ENCODE data around the gene CR1.
"Not testable (repeated sequence)": the region's sequence is repeated elsewhere in the genome, so short reads cannot be mapped to it uniquely, and the experiment has no call there.

The CR1 gene

GRCh38 chr1:207628776-207629175 lies 132.8 kb downstream of the CR1 start:
- no peak overlapping the region for H3K4me3 ChIP-seq (ENCODE audit: low read depth, low read length)
- DNase-seq (ENCODE audit: low read depth): no peak
- no peak for TF ChIP-seq CTCF (IDR thresholded peaks at IDR 0.05; ENCODE audit: insufficient read depth, low read depth, low read length, missing control alignments)

DNA sequence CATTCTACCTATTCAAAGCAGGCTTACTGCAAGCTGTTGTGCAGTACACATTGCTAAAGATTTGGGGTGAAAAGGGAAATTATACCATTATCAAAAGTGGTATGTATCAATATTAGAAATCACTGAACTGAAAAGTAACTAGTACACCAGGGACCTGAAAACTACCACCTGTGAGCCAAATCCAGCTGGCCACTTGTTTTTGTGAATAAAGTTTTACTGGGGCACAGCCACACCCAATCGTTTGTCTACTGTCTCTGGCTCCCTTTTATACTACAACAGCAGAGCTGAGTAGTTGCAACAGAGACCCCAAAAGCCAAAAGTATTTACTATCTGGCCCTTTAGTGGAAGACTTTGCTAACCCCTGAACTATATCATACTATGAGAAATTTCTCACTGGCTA lies 135.2 kb downstream of the CR1 start:
- DNase-seq (ENCODE audit: low read depth): no peak
- no peak overlapping the region for H3K4me3 ChIP-seq (ENCODE audit: low read depth, low read length)
- TF ChIP-seq CTCF (IDR thresholded peaks at IDR 0.05; ENCODE audit: insufficient read depth, low read depth, low read length, missing control alignments): no peak

GRCh38 chr1:207633226-207633625 lies 137.3 kb downstream of the CR1 start:
- DNase-seq (ENCODE audit: low read depth): no peak
- TF ChIP-seq CTCF (IDR thresholded peaks at IDR 0.05; ENCODE audit: insufficient read depth, low read depth, low read length, missing control alignments): no peak
- H3K4me3 ChIP-seq (ENCODE audit: low read depth, low read length): no peak overlapping the region

DNA sequence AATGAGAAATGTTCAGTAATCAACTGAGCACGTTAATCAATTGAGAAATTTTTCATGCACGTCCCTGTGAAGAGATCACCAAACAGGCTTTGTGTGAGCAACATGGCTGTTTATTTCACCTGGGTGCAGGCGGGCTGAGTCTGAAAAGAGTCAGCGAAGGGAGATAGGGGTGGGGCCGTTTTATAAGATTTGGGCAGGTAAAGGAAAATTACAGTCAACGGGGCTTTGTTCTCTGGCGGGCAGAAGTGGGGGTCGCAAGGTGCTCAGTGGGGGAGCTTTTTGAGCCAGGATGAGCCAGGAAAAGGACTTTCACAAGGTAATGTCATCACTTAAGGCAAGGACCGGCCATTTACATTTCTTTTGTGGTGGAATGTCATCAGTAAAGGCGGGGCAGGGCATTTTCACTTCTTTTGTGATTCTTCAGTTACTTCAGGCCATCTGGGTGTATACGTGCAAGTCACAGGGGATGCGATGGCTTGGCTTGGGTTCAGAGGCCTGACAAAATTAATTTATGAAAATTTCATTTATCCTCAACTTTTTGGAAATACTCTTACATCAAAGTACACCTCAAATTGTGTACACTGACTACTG lies 137.8 kb downstream of the CR1 start:
- H3K4me3 ChIP-seq (ENCODE audit: low read depth, low read length); DNase-seq (ENCODE audit: low read depth): not testable (repeated sequence)

GRCh38 chr1:207634293-207634692 lies 138.3 kb downstream of the CR1 start:
- H3K4me3 ChIP-seq (ENCODE audit: low read depth, low read length); DNase-seq (ENCODE audit: low read depth): not testable (repeated sequence)

DNA sequence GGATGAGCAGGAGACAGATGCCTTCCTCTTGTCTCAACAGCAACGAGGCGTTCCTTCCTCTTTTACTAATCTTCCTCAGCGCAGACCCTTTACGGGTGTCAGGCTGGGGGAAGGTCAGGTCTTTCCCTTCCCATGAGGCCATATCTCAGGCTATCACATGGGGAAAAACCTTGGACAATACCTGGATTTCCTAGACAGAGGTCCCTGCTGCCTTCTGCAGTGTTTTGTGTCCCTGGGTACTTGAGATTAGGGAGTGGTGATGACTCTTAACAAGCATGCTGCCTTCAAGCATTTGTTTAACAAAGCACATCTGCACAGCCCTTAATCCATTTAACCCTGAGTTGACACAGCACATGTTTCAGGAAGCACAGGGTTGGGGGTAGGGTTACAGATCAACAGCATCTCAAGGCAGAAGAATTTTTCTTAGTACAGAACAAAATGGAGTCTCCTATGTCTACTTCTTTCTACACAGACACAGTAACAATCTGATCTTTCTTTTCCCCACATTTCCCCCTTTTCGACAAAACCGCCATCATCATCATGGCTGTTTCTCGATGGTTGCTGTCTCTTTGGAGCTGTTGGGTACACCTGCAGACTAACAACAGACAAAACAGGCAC lies 139.7 kb downstream of the CR1 start:
- DNase-seq (ENCODE audit: low read depth); H3K4me3 ChIP-seq (ENCODE audit: low read depth, low read length): not testable (repeated sequence)

GRCh38 chr1:207638487-207639145 lies 142.7 kb downstream of the CR1 start:
- H3K4me3 ChIP-seq (ENCODE audit: low read depth, low read length); DNase-seq (ENCODE audit: low read depth): not testable (repeated sequence)

GRCh38 chr1:207639362-207639761 lies 143.4 kb downstream of the CR1 start:
- not testable (repeated sequence) for H3K4me3 ChIP-seq (ENCODE audit: low read depth, low read length); DNase-seq (ENCODE audit: low read depth)

DNA sequence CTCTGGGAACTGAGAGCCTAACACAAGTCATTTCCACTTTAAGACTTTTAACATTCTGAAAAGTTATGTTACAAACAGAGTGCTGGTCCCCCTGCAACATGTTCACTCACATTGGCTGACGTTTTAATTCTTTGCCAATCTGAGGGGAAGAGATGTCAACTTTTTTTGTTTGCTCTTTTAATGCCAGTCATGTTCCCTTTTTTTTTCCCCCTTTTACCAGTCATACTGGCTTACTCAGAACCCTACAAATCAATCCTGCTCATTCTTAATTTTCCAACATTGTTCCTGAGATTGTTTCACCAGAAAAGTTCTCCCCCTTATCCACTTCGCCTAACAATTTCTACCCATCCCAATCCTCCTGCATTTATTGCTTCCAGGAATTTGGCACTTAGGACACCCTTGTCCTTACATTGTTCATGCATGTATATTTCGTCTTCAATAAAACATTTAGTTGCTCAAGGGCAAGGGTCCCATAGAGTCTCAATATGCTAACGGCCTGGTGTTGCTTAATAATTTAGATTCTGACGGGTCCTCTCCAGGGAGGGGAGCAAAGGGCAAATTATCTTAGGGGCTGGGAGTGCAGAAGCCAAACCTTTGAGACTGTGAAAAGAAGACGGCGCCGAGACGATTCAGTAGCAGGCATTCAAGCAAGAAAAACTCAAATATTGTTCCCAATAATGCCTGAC lies 148.4 kb downstream of the CR1 start:
- DNase-seq (ENCODE audit: low read depth): no peak
- no peak overlapping the region; the same call in 1 of the 2 replicates for H3K4me3 ChIP-seq (ENCODE audit: low read depth, low read length)
- no peak for TF ChIP-seq CTCF (IDR thresholded peaks at IDR 0.05; ENCODE audit: insufficient read depth, low read depth, low read length, missing control alignments)
